HG03378 (cell line): Measurements from ENCODE around the gene GBE1.
"Not testable (repeated sequence)": the region's sequence is repeated elsewhere in the genome, so short reads cannot be mapped to it uniquely, and the experiment has no call there.

Experiments
- ATAC-seq: cut with Tn5 transposase; IDR thresholded peaks from one replicate; pipeline ENCODE4 v1.9.1; 2021; ENCODE audit warnings: mild to moderate bottlenecking, moderate library complexity; ENCODE audit not compliant: unreplicated experiment

GBE1 gene

DNA sequence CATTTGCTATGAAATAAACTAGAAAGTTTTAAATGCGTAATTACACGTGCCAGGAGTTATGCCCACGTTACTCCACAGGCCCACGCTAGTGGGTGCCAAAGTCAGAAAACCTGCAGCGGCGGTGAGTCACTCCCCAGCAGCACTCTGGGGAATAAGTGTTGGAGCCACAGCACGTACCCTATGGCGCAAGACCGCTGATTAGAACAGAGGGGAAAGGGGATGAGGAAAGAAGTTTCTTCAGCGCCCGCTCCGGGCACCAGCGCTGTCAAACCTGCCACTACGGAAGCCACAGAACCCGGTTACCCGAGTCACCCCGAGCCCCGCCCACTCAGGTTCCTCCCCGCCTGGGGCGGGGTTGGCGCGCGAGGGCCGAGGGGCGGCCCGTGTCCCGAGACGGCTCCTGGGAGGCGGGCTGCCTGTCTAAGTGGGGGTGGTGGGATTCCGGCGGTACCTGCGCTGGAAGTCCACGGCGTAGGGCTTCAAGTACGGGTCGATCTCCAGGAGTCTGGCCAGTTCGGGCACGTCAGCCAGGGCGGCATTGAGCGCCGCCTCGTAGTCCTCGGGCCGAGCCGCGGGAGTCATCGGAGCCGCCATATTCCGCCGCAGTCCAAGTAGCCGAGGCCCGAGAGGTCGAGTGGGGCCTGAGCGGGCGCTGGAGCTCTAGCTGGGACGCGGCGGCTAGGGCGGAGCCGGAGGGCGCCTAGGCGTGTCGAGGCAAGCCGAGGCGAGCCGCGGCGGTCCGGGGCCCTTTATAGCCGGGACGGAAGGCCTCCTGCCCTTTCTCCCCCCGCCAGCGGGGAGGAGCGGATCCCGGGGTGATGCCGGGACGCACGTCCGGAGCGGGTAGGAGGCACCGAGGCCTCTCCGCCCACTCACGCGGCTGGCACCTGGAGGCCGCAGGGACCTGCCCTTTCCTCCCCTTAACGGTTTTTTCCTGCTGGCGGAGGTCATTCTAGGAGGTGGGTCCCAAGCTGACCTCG is at the start of gene GBE1:
Gene GBE1 (minus strand): TSS at position 722 of the 980 bp plus-strand sequence. CDS start 128 bp downstream, at position 594.
- peak; percentile 83 for ATAC-seq

DNA sequence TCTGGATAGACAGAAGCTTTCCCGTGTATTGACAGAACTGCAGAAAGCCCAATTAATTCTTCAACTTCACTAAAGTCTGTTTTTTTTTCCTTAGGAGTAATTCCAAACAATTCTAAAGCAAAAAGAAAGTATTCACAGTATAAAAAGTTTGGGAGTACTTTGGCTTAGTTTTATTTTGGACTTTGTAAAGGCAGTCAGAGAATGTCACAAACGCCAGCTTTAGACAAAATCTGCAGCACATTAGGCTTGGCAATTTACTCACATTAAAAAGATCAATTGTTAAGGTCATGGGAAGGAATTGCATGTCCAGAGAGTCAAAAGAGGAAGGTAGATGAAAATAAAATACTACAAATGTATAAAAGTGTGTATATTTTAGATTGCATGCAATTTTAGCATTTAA is 47.5 kb upstream of the GBE1 start:
- no peak for ATAC-seq

GRCh38 chr3:81799403-81799802 is 38.0 kb upstream of the GBE1 start:
- ATAC-seq, result no peak

DNA sequence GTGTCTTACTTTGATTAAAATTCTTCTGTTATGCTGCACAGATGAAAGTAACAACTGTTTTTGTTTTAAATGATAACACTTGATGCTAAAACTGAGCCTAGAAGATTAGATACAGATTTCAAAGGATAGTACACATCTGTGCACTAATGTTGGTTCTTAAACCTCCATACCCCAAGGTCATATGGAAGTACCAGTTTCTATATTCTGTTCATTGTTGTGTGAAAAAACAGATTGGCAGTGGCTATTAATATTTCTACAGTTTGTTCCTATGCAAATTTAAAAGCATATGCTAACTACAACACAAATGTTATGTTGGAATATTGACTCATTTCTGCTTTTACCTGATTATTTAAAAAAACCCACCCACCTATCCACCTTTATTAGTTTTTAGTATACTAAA is 32.0 kb upstream of the GBE1 start:
- peak; percentile 38 for ATAC-seq

DNA sequence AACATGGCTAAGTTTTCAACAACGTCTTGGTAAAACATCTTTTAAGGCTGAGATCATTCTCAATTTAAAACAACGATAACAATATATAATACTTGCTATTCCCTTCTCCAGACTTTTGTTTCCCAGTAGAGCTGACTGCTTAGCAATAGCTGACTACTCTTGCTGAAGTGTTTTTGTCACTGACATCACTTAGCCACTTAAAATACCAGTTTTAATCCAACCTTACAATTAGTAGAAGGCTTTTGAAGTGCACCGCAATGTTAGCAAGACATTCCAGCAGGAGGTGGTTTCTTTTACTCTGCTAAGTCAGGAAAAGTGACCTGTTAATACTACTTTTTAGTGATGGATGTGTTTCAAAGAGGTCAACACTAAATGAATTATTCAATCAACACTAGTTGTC is 28.7 kb upstream of the GBE1 start:
- no peak for ATAC-seq

DNA sequence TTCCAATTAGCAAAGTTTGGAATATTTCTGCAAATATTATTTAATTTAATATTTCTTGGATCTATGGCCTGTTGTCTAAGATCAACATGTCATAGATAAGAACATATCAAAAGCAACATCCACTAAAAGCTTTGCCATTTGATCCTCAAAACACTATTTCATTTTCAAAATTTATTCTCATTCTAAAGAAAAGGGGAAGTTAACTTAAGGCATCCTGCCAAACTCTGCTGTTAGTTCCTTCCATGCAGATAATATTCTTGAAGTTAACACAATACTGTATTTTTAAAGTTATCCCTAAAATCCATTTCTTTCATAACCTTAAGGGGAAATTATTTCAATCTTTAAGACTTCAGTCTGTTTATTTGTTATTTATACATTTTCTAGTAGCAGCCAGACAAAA is 28.2 kb upstream of the GBE1 start:
- no peak for ATAC-seq

- peak; percentile 92 for ATAC-seq
These were observed 27.2 kb upstream of the GBE1 start for GRCh38 chr3:81788610-81789009.

DNA sequence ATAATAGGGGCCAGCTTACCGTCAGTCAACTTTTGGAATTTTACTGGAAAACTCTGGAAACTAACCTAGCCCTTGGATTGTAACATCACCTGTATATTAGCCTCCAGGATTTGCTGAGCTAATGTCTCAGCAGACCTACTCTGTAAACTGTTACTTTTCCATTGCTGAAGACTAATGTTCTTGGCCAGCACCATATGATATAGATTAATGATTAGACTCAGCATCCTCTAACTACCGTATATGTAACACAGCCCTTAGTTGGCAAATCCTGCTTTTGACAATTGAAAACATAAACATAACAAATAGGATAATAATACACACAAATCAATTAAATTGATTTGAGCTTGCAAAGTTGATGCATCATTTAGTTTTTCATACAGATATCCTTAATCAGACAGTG is 26.6 kb upstream of the GBE1 start:
- no peak for ATAC-seq

DNA sequence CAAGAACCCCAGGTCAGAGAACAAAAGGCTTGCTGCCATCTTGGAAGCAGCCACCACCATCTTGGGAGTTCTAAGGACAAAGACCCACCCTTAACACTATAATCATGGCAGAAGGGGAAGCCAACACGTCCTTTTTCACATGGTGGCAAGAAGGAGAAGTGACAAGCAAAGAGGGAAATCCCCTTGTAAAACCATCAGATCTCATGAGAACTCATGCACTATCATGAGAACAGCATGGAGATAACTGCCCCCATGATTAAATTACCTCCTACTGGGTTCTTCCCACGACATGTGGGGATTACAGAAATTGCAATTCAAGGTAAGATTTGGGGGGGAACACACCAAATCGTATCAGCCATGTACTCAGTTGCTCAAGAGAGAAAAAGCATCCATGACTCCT is 21.1 kb upstream of the GBE1 start:
- ATAC-seq, result no peak

- peak; percentile 66 for ATAC-seq
These were observed 17.3 kb upstream of the GBE1 start for GRCh38 chr3:81778678-81779182.

DNA sequence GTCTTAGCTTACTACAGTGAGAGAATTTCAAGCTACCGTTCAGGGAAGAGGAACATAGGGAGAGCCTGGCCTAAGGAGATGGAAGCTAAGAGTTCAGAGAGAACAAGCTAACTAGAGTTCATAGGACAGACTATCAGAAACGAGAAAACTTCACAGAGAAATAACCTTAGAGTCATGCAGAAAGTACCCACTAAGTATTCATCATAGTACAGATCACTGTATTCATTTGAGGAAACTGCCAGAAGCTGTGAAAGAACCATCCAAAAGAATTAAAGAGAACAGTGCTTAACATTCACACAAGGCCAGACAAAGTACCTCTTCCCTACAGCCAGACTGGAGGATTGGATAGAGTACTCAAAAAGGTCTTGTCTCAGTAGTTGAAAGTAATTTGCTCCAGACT is 15.2 kb upstream of the GBE1 start:
- ATAC-seq, result peak; percentile 53

- ATAC-seq, result no peak
These were observed 9.3 kb upstream of the GBE1 start for GRCh38 chr3:81770710-81771109.

- no peak for ATAC-seq
These were observed 7.9 kb upstream of the GBE1 start for GRCh38 chr3:81769299-81769698.

DNA sequence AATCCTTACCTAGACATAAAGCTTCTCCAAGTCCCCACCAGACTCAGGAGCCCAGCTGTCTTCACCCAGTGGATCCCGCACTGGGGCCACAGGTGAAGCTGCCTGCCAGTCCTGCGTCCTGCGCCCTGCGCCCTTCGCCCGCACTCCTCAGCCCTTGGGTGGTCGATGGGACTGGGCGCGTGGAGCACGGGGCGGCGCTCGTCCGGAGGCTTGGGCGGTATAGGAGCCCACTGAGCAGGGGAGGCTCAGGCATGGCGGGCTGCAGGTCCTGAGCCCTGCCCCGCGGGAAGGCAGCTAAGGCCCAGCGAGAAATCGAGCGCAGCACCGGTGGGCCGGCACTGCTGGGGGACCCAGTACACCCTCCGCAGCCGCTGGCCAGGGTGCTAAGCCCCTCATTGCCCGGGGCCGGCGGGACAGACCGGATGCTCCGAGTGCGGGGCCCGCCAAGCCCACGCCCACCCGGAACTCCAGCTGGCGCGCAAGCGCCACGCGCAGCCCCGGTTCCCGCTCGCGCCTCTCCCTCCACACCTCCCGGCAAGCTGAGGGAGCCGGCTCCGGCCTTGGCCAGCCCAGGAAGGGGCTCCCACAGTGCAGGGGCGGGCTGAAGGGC is 5.9 kb upstream of the GBE1 start:
- not testable (repeated sequence) for ATAC-seq

DNA sequence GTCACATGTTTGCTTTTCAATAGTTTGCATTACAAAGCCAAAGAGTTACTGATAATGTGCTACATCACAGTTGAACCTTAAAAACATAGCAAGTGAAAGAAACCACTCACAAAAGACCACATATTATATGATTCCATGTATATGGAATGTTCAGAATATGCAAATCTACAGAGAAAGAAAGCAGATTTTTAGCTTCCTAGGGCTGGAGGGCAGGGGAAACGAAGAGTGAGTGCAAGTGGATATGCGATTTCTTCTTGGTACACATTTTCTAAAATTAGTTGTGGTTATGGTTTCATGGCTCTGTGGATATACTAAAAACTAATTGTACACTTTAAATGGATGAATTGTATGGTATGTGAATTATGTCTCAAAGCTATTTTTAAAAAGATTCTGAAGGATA is 4.0 kb upstream of the GBE1 start:
- ATAC-seq, result no peak

DNA sequence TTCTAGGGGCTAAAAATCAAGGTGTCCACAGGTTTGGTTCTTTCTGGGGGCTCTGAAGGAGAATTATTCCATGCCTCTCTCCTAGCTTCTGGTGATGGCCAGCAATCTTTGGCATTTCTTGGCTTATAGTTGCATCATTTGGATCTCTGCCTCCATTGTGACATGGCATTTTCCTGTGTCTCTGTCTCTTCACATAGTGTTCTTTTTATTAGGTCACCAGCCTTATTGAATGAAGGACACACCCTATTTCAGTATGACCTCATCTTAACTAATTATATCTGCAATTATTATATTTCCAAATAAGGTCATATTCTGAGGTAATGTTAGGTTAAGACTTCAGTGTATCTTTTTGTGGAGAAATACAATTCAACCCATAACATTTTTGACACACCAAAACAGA is 3.2 kb upstream of the GBE1 start:
- no peak for ATAC-seq

- no peak for ATAC-seq
These were observed 2.6 kb upstream of the GBE1 start for GRCh38 chr3:81764002-81764401.

DNA sequence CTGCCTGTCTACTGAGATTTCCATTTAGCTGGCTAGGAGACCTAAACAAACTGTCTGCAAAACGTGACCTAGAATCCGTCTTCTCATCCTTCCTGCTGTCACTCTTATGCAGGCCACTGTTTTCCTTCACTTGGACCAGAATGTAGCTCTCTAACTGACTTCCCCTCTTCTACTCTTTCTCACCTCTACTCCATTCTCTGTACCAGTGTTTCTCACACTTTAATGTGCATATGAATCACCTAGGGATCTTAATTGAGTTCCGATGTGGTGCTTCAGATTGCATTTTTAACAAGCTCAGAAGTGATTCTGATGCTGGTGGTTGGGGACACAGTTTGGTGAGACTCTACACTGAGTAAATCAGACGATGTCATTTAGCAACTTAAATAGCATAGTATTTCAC is 1.6 kb upstream of the GBE1 start:
- ATAC-seq, result no peak

GRCh38 chr3:81761904-81762580 is 597 bp upstream of the GBE1 start:
- ATAC-seq, result no peak

DNA sequence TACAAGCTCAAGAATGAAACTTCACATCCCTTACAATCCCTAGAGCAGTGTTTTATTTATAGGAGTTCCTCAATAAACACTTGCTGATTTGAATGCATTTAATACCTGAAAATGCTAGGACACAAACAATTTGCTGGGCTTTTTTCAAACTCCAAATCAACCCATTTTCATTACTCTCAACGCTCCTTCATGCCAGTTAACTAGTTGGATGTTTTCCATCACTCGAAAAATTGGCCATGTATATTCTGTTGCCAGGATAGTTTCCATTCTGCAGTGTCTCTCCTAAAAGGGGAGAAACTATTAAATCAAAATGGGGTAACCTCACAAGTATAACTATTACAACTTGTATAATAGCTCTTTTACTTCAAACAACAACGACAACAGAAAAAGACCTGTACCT is 1.2 kb downstream of the GBE1 start:
- no peak for ATAC-seq

DNA sequence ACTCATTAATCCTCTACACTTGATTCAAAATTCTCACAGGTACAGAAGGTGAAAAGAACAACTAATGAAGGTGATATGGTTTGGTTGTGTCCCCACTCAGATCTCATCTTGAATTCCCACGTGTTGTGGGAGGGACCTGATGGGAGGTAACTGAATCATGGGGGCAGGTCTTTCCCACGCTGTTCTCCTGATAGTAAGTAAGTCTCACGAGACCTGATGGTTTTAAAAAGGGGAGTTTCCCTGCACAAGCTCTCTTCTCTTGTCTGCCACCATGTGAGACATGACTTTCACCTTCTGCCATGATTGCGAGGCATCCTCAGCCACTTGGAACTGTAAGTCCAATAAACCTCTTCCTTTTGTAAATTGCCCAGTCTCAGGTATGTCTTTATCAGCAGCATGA is 2.7 kb downstream of the GBE1 start:
- ATAC-seq, result not testable (repeated sequence)
